Astrocyte (in vitro differentiated cells and primary cell): Measurements from ENCODE around the gene OVOL1.

Experiments used
- CTCF ChIP-seq: IDR thresholded peaks from 2 replicates; pipeline ENCODE4 v1.5.1; 2011; ENCODE audit warnings: low read depth, mild to moderate bottlenecking, inconsistent platforms, low read length, moderate library complexity; ENCODE audit not compliant: insufficient read depth
- EZH2 ChIP-seq: IDR thresholded peaks from 2 replicates; pipeline ENCODE4 v1.6.1; 2012; ENCODE audit warnings: mild to moderate bottlenecking, low read length, inconsistent platforms; ENCODE audit not compliant: insufficient read depth

GRCh38 chr11:65814131-65814985 is 27.5 kb downstream of the OVOL1 start:
- no peak for TF ChIP-seq CTCF
- no peak for TF ChIP-seq EZH2
